ENCODE data around the gene SPECC1.

DNA sequence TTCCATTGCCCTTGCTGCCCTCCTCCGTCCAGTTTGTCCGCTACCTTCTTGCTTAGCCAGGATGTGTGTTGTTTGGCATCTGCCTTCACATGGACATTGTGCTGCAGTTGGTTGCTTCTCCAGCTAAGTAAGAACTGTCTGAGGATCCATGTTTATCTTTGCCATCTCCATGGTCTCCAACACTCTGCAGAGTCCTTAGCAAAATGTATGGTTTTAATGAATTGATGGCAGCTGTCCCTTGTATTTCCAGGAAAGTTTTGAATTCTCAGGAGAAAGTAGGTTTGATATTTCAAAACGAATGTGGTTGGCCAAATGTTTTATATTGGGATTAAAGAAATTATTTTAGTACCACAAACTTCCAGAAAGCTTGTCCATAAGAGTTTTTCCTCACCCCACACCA lies 160.9 kb downstream of the SPECC1 start:
- TF ChIP-seq, protein P1, sequence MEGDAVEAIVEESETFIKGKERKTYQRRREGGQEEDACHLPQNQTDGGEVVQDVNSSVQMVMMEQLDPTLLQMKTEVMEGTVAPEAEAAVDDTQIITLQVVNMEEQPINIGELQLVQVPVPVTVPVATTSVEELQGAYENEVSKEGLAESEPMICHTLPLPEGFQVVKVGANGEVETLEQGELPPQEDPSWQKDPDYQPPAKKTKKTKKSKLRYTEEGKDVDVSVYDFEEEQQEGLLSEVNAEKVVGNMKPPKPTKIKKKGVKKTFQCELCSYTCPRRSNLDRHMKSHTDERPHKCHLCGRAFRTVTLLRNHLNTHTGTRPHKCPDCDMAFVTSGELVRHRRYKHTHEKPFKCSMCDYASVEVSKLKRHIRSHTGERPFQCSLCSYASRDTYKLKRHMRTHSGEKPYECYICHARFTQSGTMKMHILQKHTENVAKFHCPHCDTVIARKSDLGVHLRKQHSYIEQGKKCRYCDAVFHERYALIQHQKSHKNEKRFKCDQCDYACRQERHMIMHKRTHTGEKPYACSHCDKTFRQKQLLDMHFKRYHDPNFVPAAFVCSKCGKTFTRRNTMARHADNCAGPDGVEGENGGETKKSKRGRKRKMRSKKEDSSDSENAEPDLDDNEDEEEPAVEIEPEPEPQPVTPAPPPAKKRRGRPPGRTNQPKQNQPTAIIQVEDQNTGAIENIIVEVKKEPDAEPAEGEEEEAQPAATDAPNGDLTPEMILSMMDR (IDR thresholded peaks at IDR 0.05), result no peak
- TF ChIP-seq POLR2A (IDR thresholded peaks at IDR 0.05), result no peak

All from right lobe of liver (tissue), 4 donors.